HUES6 (cell line): Measurements from ENCODE around the gene ALOX12B.
A peak's percentile ranks its signal among the peaks of the same experiment; 100 is the strongest.

Experiments
- H3K27ac ChIP-seq: 2 replicates; pipeline ENCODE4 v1.7.0; 2013; ENCODE audit warnings: low read depth, mild to moderate bottlenecking, low read length, inconsistent platforms
- H3K27me3 ChIP-seq: 2 replicates; pipeline ENCODE4 v1.6.1; 2013; ENCODE audit warnings: low read length; ENCODE audit not compliant: control insufficient read depth, insufficient read depth
- H3K36me3 ChIP-seq: 2 replicates; pipeline ENCODE4 v1.6.1; 2013; ENCODE audit warnings: low read length; ENCODE audit not compliant: control insufficient read depth, insufficient read depth
- H3K4me1 ChIP-seq: 2 replicates; pipeline ENCODE4 v1.6.1; 2013; ENCODE audit warnings: low read length; ENCODE audit not compliant: control insufficient read depth, insufficient read depth
- H3K4me3 ChIP-seq: 2 replicates; pipeline ENCODE4 v1.5.1; 2013; ENCODE audit warnings: low read depth, low read length
- H3K9ac ChIP-seq: one replicate; pipeline ENCODE4 v1.6.1; 2013; ENCODE audit warnings: mild to moderate bottlenecking, low read length
- H3K9me3 ChIP-seq: 2 replicates; pipeline ENCODE4 v1.6.1; 2013; ENCODE audit warnings: low read depth, low read length; ENCODE audit not compliant: control insufficient read depth, insufficient read depth

Gene ALOX12B

DNA sequence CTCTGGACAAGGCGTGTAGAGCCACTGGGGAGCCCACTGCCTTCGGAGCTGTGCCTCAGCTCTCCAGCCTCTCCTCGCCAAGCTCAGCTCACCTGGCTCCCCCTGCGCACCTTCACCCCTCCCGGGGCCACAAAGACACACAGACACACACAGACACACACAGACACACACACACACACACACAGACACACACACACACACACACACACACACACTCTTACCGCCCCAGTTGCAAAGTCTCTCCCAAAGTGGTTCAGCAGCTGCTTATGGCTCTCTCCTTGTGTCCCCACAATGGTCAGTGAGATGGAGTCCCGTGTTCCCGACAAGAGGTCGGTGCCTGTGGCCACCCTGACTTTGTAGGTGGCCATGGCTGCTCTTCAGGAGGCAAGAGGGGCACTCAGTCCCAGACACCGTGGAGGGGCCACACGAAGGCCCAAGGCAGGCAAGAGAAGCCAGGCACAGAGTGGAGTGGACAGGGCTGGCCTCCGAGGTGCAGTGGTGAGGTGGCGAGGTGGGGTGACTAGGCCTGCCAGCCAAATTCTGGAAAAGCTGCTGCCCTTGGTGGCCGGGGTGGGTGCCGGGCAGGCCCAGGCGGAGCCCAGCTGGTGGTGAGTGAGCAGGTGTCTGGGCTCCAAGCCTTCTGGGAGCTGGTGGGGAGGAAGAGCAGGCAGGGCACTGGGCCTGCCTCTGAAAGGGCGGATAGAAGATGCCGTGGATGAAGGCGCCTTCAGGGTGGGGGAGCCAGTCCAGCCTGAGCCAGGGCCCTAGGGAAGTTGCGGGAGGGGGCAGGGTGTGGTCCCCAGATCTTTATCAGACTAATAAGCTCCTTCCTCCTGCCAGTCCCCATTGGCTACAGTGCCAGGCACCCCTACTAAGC, at the start of gene ALOX12B:
TSS of gene ALOX12B (minus strand) at position 642 of the 877 bp plus-strand sequence. CDS start at position 368, 274 bp downstream.
- peaks cover 54% of the 10 kb centered on the region; the same call in 1 of the 2 replicates for H3K27me3 ChIP-seq
- no peak within 1 kb of the TSS for H3K4me3 ChIP-seq
- H3K9ac ChIP-seq: no peak within 1 kb of the TSS
- no peaks in the 10 kb centered on the region for H3K9me3 ChIP-seq
- no peaks in the 10 kb centered on the region for H3K4me1 ChIP-seq
- no peak within 1 kb of the TSS for H3K27ac ChIP-seq
- H3K36me3 ChIP-seq: no peaks in the 10 kb centered on the region

DNA sequence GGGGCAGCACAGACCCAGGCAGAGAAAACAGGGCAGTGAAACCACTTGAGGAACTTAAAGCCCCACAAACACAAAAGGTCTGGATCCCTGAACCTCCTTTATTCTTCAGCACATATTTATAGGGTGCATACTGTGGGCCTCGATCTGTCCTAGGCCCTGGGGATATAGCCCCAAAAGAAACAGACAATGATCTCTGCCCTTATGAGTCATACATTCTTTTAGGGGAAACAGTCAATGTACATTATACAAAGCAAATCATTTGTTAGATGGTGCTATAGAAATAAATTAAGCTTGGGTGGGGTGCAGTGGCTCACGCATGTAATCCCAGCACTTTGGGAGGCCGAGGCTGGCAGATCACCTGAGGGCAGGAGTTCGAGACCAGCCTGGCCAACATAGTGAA, 46.4 kb upstream of the ALOX12B start:
- Histone ChIP-seq H3K9me3 (no peaks in the 10 kb centered on the region), H3K36me3 (no peaks in the 10 kb centered on the region), H3K4me3 (no peak overlapping the region), H3K27me3 (peaks cover 34% of the 10 kb centered on the region), H3K4me1 (peaks cover 12% of the 10 kb centered on the region), H3K27ac (no peak overlapping the region), H3K9ac (no peak overlapping the region)

DNA sequence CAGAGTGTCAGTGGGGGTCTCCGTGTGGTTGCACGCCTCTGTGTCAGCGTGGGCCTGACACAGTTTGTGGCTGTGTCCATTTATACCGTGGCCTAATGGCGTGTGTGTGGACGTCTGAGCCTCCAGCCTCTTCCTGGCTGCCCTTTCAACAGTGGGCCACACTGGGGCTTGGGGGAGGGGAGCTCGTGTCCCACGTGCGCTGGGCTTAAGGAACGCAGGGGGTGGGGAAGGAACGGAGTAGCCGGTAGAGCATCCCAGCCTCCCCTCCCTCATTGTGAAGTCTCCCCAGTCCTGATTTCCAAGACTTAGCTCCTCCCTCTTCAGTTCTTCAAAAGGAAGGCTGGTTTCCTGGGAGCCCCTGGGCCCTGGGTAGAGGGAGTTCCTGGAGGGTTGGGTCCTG, 45.9 kb upstream of the ALOX12B start:
- 0 out of 2 replicates have a peak overlapping the region, but pooled peaks have one; percentile 5 for H3K4me3 ChIP-seq
- no peak overlapping the region for H3K9ac ChIP-seq
- no peaks in the 10 kb centered on the region for H3K9me3 ChIP-seq
- H3K27ac ChIP-seq: no peak overlapping the region
- H3K36me3 ChIP-seq: no peaks in the 10 kb centered on the region
- H3K27me3 ChIP-seq: peaks cover 40% of the 10 kb centered on the region
- H3K4me1 ChIP-seq: peaks cover 12% of the 10 kb centered on the region

DNA sequence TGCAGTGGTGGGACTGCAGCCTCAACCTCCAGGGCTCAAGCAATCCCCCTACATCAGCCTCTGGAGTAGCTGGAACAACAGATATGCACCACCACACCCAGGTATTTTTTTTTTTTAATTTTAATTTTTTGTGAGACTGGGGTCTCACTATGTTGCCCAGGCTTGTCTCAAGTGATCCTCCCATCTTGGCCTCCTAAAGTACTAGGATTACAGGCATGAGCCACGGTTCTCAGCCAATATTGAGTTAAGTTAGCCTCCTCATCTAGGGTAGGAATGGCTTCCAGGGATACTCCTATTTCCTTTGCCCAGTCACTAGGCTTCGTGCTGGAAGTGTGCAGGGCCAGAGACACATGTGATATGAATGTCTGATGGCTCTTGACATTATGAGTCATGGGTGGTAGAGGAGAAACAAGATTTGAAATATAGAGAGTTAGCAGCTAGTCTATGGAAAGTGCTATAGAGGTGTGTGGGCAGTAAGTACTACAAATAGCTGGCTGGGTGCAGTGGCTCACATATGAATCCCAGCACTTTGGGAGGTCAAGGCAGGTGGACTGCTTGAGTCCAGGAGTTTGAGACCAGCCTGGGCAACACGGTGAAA, 44.4 kb upstream of the ALOX12B start:
- no peak overlapping the region for H3K4me3 ChIP-seq
- H3K27ac ChIP-seq: no peak overlapping the region
- peaks cover 11% of the 10 kb centered on the region for H3K4me1 ChIP-seq
- no peak overlapping the region for H3K9ac ChIP-seq
- H3K9me3 ChIP-seq: no peaks in the 10 kb centered on the region
- no peaks in the 10 kb centered on the region for H3K36me3 ChIP-seq
- H3K27me3 ChIP-seq: peaks cover 45% of the 10 kb centered on the region

DNA sequence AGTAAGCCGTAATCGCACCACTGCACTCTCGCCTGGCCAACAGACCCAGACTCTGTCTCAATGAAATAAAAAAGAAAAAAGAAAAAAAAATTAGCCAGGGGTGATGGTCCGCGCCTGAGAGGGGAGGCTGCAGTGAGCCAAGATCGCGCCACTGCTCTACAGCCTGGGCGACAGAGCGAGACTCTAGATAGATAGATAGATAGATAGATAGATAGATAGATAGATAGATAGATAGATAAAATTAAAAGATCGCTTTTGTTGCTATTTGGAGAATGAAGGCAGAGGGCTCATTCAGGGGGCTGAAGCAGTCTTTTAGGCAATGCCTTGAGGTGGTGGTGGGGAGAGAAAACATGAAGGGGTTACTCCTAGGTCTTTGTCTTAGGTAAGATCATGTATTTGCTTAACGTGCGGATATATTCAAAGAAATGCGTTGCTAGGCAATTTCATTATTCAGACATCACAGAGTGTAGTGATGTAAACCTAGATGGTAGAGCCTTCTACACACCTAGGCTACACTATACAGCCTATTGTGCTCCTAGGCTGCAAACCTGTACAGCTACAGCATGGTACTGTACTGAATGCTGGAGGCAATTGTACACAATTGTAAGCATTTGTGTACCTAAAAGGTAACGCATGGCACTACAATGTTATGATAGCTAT, 40.7 kb upstream of the ALOX12B start:
- H3K27ac ChIP-seq: no peak overlapping the region
- H3K4me1 ChIP-seq: peaks cover 16% of the 10 kb centered on the region
- H3K4me3 ChIP-seq: no peak overlapping the region
- H3K27me3 ChIP-seq: peaks cover 70% of the 10 kb centered on the region
- no peaks in the 10 kb centered on the region for H3K36me3 ChIP-seq
- H3K9ac ChIP-seq: no peak overlapping the region
- no peaks in the 10 kb centered on the region for H3K9me3 ChIP-seq

DNA sequence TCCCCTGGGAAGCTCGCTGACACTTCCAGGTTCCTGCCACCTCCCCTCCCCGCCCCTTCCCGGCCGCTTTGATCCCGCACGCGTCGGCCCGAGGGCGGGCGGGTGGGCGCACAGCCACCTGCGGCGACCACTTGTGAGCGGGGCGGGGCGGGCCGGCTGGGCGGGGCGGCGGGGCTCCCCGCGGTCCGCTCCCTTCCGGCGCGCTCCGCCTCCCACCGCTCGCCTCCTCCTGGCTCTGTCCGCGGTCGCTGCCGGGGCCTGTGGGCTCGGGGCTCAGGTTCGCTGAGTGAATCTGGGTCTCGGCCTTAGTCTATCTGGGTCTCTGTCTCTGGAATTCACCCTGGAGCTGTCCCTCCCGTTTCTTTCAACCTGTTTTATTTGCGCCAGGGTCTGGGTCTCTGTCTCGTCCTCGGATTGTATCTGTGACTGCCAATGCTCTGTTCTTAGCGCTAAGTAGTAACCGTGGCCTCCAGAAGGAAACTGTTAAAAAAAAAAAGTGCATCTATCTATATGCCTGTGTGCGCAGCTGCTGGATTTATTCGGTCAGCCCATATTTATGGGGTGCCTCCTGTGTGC, 39.1 kb upstream of the ALOX12B start:
- Histone ChIP-seq H3K36me3 (no peaks in the 10 kb centered on the region), H3K27ac (no peak overlapping the region), H3K9ac (no peak overlapping the region), H3K4me1 (peaks cover 13% of the 10 kb centered on the region), H3K4me3 (peak overlapping the region; percentile 78), H3K9me3 (no peaks in the 10 kb centered on the region), H3K27me3 (peaks cover 85% of the 10 kb centered on the region)

DNA sequence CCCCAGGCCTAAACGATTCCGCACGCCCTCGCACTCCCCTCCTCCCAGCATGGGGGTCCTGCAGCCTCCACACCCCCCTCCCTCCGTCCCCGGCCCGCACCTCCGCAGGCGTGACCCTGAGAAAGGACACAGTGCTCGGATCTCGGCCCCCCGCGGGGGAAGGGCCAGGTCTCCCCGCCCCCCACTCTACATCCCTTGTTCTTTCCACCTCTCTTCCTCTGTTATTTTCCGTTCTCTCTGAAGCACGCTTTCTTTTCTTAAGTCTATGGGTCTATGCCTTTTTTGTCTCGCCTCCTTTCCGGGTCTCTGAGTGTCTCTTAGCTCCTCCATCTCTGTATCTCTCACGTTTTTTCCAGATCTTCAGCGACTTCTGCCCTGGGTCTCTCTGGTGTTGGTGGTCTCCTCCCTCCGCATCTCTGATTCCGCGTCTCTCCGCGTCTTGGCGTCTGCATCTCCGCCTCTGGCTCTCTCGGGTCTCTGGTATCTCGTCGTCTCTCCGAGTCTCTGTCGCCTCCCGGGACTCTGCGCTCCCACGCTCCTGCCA, 38.5 kb upstream of the ALOX12B start:
- Histone ChIP-seq H3K4me1 (peaks cover 13% of the 10 kb centered on the region), H3K27ac (no peak overlapping the region), H3K9ac (peak overlapping the region; percentile 36), H3K9me3 (no peaks in the 10 kb centered on the region), H3K27me3 (peaks cover 81% of the 10 kb centered on the region), H3K36me3 (no peaks in the 10 kb centered on the region), H3K4me3 (peak overlapping the region; percentile 78)

DNA sequence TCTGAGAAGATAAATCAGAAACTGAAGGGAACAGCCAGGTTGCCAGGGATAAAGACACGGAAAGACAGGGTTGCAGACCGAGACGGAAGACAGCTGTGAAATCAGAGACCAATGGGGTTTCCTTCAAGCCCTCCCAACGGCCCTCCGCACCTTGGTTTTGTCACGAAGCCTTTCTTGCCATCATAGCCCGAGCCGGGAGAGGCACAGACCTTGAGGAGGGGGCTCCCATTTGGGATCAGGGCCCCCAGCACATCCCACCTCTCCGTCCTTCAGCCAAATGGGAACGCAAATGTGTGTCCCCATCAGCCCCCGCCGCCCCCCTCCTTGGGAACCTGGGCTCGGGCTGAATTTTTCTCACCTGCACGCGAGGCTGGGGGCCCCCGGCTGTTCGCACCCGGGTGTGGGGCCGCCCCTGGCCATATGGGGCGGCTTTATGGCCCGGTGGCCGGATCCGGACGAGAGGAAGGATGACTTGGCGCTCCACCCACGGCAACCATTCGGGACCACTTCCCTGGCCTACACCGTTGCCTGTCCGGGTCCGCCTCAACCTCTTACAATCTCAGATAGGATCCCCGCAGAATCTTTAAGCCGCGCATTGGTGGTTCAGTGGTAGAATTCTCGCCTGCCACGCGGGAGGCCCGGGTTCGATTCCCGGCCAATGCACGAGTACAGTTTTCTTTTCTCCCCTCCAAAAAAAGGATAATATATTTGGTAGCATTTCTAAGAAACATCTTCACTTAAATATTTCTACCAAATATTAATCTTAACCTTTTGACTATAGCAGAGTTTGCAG, 37.8 kb upstream of the ALOX12B start:
- peaks cover 81% of the 10 kb centered on the region for H3K27me3 ChIP-seq
- H3K36me3 ChIP-seq: no peaks in the 10 kb centered on the region
- H3K9ac ChIP-seq: peak overlapping the region; percentile 11
- no peak overlapping the region for H3K27ac ChIP-seq
- H3K4me3 ChIP-seq: peak overlapping the region; percentile 78
- H3K9me3 ChIP-seq: no peaks in the 10 kb centered on the region
- H3K4me1 ChIP-seq: peaks cover 13% of the 10 kb centered on the region

DNA sequence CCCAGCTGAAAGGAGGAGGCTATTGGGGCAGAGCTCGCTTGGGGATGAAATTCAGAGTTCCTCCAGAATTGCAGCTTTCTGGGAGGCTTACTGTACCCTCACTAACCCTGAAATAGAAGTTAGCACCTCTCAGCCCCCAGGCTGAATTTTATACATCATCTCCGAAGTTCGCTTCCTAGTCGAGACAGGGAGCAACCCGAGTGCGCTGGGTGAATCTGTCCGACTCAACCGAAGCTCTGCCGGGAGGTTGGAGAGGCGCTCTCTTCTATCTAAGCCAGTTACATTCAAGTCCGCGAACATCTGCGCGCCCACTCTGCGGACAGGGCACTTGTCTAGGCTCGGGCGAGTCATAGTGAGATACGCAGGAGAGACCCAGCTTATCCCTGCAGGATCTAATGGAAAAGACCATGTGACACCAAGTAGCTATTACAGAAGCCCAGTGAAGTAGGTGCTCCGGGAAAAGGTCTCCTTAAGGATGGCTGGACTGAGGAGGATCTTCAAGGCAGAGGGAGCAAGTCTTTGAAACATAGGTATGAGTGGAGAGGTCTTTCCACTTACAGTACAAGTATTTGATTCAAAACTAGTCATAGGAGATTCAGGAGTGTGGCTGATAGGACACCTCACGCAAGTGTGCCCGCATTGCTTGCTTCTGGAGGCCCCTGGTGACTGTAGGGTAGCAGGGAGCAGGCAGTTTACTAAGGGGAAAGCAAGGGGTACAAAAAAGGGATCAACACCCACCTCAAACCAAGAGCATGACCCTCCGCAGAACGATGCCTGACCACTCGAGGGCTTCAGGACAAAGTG, 37.0 kb upstream of the ALOX12B start:
- Histone ChIP-seq H3K27me3 (peaks cover 73% of the 10 kb centered on the region), H3K9me3 (no peaks in the 10 kb centered on the region), H3K4me1 (peaks cover 13% of the 10 kb centered on the region), H3K36me3 (no peaks in the 10 kb centered on the region), H3K4me3 (peak overlapping the region; percentile 78), H3K9ac (peak overlapping the region; percentile 11), H3K27ac (no peak overlapping the region)
